ENCODE results near the gene CLEC1B.

- TF ChIP-seq CTCF (IDR thresholded peaks at IDR 0.05; ENCODE audit: low read depth, low read length) = no peak
- no peak for TF ChIP-seq POLR2A (IDR thresholded peaks at IDR 0.05; ENCODE audit: extremely low read depth, insufficient read length)
Measured at GRCh38 chr12:10018386-10018785, 19.5 kb upstream of the CLEC1B start.

Data from NB4 (cell line).